Lower leg skin (tissue), 3 donors: Measurements from ENCODE around the gene DOCK1.

Experiments
- CTCF ChIP-seq, 3 donors: fragments of 450-650 bp; IDR thresholded peaks; one replicate each; pipeline ENCODE4 v1.5.1; 2016; ENCODE audit warnings: antibody characterized with exemption in 3 of 3, mild to moderate bottlenecking in 3 of 3, moderate library complexity in 2 of 3
- POLR2A ChIP-seq, 2 donors: fragments of 450-650 bp; IDR thresholded peaks; one replicate each; pipeline ENCODE4 v1.6.1; 2016 to 2017; ENCODE audit warnings: antibody characterized with exemption in 2 of 2, mild to moderate bottlenecking in 1 of 2, moderate library complexity in 1 of 2

GRCh38 chr10:127399668-127400067 lies 494.4 kb downstream of the DOCK1 start:
- TF ChIP-seq CTCF (IDR thresholded peaks at IDR 0.05), result no peak
- no peak for TF ChIP-seq POLR2A (IDR thresholded peaks at IDR 0.05)
